Measurements from ENCODE around the gene CCNL2. TPM values are rescaled to one million over a fixed set of nuclear protein-coding genes. Genes with fewer than 3 reads are reported as not detected.

CCNL2 gene
- total RNA-seq, 1 experiment from 2014 or later, result 142 TPM

DNA sequence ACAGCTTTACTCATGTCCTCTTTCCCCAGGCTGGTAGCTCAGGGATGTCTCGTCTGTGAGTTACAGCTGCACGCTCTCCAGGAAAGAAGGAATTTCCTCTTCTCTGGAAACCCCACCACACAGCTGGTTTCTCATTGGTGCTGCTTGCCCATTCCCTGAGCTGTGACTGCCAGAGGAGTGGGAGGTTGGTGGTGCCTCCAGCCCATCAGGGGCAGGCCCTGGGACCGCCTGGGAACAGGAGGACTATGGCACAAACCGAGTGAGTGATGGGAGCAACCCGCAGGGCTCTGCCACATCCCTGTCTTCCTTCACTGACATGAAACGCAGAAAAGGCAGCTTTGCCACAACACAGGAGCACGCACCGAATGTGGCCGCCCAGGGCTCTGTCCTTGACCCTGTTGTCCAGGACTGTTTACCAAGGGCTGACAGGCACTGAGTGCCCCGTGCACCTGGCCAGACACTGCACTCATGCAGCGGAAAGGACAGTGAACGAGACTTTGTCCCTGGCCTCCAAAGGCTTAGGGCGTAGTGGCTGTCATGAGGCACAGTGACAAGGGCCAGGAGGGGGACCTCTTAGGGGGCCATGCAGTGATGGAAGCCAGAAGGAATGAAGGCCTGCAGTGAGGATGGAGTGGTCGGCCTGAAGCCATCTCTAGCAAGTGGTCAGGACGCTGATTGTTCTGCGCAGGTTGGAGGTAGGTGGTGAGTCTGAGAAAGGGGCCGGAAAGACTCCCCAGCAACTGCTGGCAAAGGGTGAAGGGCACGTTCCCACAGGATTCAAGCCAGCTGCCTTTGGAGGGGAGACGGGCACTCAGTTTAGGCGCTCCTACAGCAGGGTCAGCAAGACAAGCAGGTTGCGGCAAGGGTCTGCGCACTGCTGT, 1.7 kb upstream of the CCNL2 start:
- TF ChIP-seq E2F5 (CRISPR knock-in tag; IDR thresholded peaks at IDR 0.05) (no peak), MLX (CRISPR knock-in tag; IDR thresholded peaks at IDR 0.05) (peak; percentile 61; the same call in 1 of the 2 replicates), ETV6 (CRISPR knock-in tag; IDR thresholded peaks at IDR 0.05) (no peak), GABPB1 (CRISPR knock-in tag; IDR thresholded peaks at IDR 0.05) (peak; percentile 83), TEAD4 (CRISPR knock-in tag; IDR thresholded peaks at IDR 0.05) (no peak), CREB1 (CRISPR knock-in tag; IDR thresholded peaks at IDR 0.05) (no peak), RELA (CRISPR knock-in tag; IDR thresholded peaks at IDR 0.05; ENCODE audit: borderline replicate concordance) (peak; percentile 56; the same call in 1 of the 2 replicates), MXD4 (CRISPR knock-in tag; IDR thresholded peaks at IDR 0.05; ENCODE audit: borderline replicate concordance) (no peak), ZNF317 (CRISPR knock-in tag; IDR thresholded peaks at IDR 0.05; ENCODE audit: borderline replicate concordance, low read depth) (no peak), TP53 (CRISPR knock-in tag; IDR thresholded peaks at IDR 0.05) (no peak), ZNF416 (CRISPR knock-in tag; IDR thresholded peaks at IDR 0.05) (0 out of 2 replicates have a peak, but pooled peaks have one; percentile 24), ZNF281 (CRISPR knock-in tag; IDR thresholded peaks at IDR 0.05) (no peak), EMX1 (CRISPR knock-in tag; IDR thresholded peaks at IDR 0.05) (0 out of 2 replicates have a peak, but pooled peaks have one; percentile 49), PREB (CRISPR knock-in tag; IDR thresholded peaks at IDR 0.05; ENCODE audit: borderline replicate concordance) (no peak), NR3C1 (CRISPR knock-in tag; conservative IDR thresholded peaks at IDR 0.05; ENCODE audit: low read depth) (no peak), ATF1 (CRISPR knock-in tag; IDR thresholded peaks at IDR 0.05) (0 out of 2 replicates have a peak, but pooled peaks have one; percentile 31), ZNF121 (CRISPR knock-in tag; IDR thresholded peaks at IDR 0.05) (no peak), ZNF232 (CRISPR knock-in tag; IDR thresholded peaks at IDR 0.05) (0 out of 2 replicates have a peak, but pooled peaks have one; percentile 16)
- TF ChIP-seq, protein P1, sequence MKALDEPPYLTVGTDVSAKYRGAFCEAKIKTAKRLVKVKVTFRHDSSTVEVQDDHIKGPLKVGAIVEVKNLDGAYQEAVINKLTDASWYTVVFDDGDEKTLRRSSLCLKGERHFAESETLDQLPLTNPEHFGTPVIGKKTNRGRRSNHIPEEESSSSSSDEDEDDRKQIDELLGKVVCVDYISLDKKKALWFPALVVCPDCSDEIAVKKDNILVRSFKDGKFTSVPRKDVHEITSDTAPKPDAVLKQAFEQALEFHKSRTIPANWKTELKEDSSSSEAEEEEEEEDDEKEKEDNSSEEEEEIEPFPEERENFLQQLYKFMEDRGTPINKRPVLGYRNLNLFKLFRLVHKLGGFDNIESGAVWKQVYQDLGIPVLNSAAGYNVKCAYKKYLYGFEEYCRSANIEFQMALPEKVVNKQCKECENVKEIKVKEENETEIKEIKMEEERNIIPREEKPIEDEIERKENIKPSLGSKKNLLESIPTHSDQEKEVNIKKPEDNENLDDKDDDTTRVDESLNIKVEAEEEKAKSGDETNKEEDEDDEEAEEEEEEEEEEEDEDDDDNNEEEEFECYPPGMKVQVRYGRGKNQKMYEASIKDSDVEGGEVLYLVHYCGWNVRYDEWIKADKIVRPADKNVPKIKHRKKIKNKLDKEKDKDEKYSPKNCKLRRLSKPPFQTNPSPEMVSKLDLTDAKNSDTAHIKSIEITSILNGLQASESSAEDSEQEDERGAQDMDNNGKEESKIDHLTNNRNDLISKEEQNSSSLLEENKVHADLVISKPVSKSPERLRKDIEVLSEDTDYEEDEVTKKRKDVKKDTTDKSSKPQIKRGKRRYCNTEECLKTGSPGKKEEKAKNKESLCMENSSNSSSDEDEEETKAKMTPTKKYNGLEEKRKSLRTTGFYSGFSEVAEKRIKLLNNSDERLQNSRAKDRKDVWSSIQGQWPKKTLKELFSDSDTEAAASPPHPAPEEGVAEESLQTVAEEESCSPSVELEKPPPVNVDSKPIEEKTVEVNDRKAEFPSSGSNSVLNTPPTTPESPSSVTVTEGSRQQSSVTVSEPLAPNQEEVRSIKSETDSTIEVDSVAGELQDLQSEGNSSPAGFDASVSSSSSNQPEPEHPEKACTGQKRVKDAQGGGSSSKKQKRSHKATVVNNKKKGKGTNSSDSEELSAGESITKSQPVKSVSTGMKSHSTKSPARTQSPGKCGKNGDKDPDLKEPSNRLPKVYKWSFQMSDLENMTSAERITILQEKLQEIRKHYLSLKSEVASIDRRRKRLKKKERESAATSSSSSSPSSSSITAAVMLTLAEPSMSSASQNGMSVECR (CRISPR knock-in tag; IDR thresholded peaks at IDR 0.05; ENCODE audit: borderline replicate concordance), result no peak
- TF ChIP-seq, protein P2, sequence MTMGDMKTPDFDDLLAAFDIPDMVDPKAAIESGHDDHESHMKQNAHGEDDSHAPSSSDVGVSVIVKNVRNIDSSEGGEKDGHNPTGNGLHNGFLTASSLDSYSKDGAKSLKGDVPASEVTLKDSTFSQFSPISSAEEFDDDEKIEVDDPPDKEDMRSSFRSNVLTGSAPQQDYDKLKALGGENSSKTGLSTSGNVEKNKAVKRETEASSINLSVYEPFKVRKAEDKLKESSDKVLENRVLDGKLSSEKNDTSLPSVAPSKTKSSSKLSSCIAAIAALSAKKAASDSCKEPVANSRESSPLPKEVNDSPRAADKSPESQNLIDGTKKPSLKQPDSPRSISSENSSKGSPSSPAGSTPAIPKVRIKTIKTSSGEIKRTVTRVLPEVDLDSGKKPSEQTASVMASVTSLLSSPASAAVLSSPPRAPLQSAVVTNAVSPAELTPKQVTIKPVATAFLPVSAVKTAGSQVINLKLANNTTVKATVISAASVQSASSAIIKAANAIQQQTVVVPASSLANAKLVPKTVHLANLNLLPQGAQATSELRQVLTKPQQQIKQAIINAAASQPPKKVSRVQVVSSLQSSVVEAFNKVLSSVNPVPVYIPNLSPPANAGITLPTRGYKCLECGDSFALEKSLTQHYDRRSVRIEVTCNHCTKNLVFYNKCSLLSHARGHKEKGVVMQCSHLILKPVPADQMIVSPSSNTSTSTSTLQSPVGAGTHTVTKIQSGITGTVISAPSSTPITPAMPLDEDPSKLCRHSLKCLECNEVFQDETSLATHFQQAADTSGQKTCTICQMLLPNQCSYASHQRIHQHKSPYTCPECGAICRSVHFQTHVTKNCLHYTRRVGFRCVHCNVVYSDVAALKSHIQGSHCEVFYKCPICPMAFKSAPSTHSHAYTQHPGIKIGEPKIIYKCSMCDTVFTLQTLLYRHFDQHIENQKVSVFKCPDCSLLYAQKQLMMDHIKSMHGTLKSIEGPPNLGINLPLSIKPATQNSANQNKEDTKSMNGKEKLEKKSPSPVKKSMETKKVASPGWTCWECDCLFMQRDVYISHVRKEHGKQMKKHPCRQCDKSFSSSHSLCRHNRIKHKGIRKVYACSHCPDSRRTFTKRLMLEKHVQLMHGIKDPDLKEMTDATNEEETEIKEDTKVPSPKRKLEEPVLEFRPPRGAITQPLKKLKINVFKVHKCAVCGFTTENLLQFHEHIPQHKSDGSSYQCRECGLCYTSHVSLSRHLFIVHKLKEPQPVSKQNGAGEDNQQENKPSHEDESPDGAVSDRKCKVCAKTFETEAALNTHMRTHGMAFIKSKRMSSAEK (CRISPR knock-in tag; IDR thresholded peaks at IDR 0.05; ENCODE audit: borderline replicate concordance), result no peak
- Mint-ChIP-seq H3K4me1 (peaks cover 34% of the 10 kb centered on the region), H3K4me3 (peak overlapping the region; percentile 85), H3K36me3 (peaks cover 60% of the 10 kb centered on the region), H3K27me3 (ENCODE audit: low read depth) (no peaks in the 10 kb centered on the region), H3K9me3 (no peaks in the 10 kb centered on the region), H3K27ac (peak overlapping the region; percentile 72)
- DNase-seq (ENCODE audit: low spot score) (no peak), ATAC-seq (no peak)
- CTCF ChIA-PET, result interaction anchor here (2.4 to 2.5 kb wide), 2 partner anchors 29 to 104 kb away, joined by 12 to 14 read pairs; no protein-coding TSS in a partner anchor
- POLR2A ChIA-PET, result interaction anchor here (1.2 to 2.3 kb wide), 2 partner anchors 10 to 26 kb away, joined by 3 to 12 read pairs; partner anchors contain the start of gene AURKAIP1

All from WTC11 (cell line).